Stomach (tissue), 9 donors: Measurements from ENCODE around the gene BNIP2. TPM values are rescaled to one million over a fixed set of nuclear protein-coding genes. Genes with fewer than 3 reads are reported as not detected.

Experiments
- DNase-seq, 2 donors: peaks; one replicate each; pipeline versions ENCODE4 v3.0.0 to v3.0.0-alpha.2; 2013 to 2019
- H3K27ac ChIP-seq, 5 donors: fragments of 200-600 bp in 4 of 5; sonication (generic) in 4 of 5; one replicate each; pipeline ENCODE4 v1.5.1; 2013 to 2019; ENCODE audit warnings: mild to moderate bottlenecking in 1 of 5, moderate library complexity in 1 of 5
- H3K27me3 ChIP-seq, 3 donors: fragments of 200-600 bp; sonication (generic); one replicate each; pipeline ENCODE4 v1.5.1; 2017 to 2019; ENCODE audit warnings: mixed run types in 1 of 3
- H3K36me3 ChIP-seq, 4 donors: fragments of 200-600 bp; sonication (generic); 1 replicate in 3 of 4; 2 replicates in 1 of 4; pipeline ENCODE4 v1.5.1; 2016 to 2019
- H3K4me1 ChIP-seq, 4 donors: fragments of 200-600 bp; sonication (generic); one replicate each; pipeline ENCODE4 v1.5.1; 2016 to 2019
- H3K4me3 ChIP-seq, 4 donors: fragments of 200-600 bp; sonication (generic) in 3 of 4; one replicate each; pipeline ENCODE4 v1.5.1; 2016 to 2019; ENCODE audit warnings: mild to moderate bottlenecking in 1 of 4
- H3K9me3 ChIP-seq, 4 donors: fragments of 200-600 bp; sonication (generic); one replicate each; pipeline ENCODE4 v1.5.1; 2016 to 2019
- EP300 ChIP-seq: sonication (generic); formaldehyde crosslinking; IDR thresholded peaks from one replicate; pipeline ENCODE4 v1.6.1; 2017; ENCODE audit warnings: antibody characterized with exemption
- POLR2A ChIP-seq, 4 donors: fragments of 450-650 bp; IDR thresholded peaks; one replicate each; pipeline ENCODE4 v1.6.1; 2016; ENCODE audit warnings: antibody characterized with exemption in 4 of 4, control low read depth in 2 of 4, mild to moderate bottlenecking in 1 of 4, moderate library complexity in 1 of 4
- POLR2AphosphoS5 ChIP-seq, 3 donors: sonication (generic); formaldehyde crosslinking; IDR thresholded peaks; one replicate each; pipeline ENCODE4 v1.6.1; 2016; ENCODE audit warnings: antibody characterized with exemption in 3 of 3
- WGBS, 5 donors: extraction: QIAGEN DNeasy Blood & Tissue Kit in 3 of 5; methylation state at CpG; one replicate each; pipeline versions ENCODE4 v1.1.5 to v1.1.7; 2013 to 2018; 5-methylcytosine and 5-hydroxymethylcytosine counted together
- intact Hi-C: fragments of 100-400 bp; cut with DNase I; formaldehyde crosslinking; loops from one replicate; pipeline ENCODE4 v1.15.1; 2023; ENCODE audit warnings: low total_unique reads
- polyA plus RNA-seq, 3 donors: library from polyadenylated mRNA; stranded (reverse); fragments of 200-250 nt; gene quantifications; one replicate each; pipeline ENCODE4 v1.2.3, GENCODE V29; 2013
- total RNA-seq, 5 donors: library from RNA; depleted of rRNA; stranded (reverse); fragments of >200 nt; gene quantifications; one replicate each; pipeline versions ENCODE4 v1.1.0 to v1.2.3, GENCODE V29; 2014 to 2016
- TF ChIP-seq, protein P1 (sequence below), 7 experiments: fragments of 450-650 bp in 4 of 7; fragments of 200-600 bp in 3 of 7; sonication (generic) in 3 of 7; IDR thresholded peaks; one replicate each; pipeline ENCODE4 v1.5.1; 2016 to 2019; ENCODE audit warnings: antibody characterized with exemption in 7 of 7, control low read depth in 2 of 7, mild to moderate bottlenecking in 1 of 7
- donor health status: healthy with polysubstance abuse.
- donor health status: Bipolar disorder and iron deficiency.
- donor health status: healthy.

The BNIP2 gene
- total and polyA plus RNA-seq, 8 donors, result 15.2 to 194 (median 53.6) TPM

DNA sequence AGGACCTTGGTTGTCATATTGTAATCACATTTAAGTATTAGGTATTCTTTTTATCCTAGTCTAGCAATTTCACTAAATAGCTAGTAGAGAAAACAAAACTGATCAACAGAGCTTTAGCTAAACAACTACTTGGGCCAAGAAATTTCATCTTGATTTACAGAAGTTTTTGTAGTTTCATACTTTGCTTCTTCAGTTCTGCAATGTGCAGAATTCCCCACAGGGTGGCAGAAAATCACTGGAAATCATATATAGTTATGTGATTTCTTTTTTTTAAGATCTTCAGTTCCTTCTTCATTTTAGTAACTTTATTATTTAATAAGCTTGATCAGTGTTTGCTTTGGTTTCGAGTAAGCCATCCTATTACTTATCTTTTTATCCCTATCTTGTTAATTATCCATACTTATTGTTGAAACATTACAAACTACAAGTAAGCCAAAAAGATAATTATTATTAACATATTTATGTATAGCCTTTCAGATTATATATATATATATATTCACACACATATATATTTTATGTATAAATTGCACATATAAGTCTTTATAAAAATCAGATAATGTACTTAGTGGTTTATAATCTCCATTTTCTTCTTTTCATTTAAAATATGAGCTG is 2.2 kb upstream of the BNIP2 start:
- DNase-seq, result peak; percentile 46 to 81

DNA sequence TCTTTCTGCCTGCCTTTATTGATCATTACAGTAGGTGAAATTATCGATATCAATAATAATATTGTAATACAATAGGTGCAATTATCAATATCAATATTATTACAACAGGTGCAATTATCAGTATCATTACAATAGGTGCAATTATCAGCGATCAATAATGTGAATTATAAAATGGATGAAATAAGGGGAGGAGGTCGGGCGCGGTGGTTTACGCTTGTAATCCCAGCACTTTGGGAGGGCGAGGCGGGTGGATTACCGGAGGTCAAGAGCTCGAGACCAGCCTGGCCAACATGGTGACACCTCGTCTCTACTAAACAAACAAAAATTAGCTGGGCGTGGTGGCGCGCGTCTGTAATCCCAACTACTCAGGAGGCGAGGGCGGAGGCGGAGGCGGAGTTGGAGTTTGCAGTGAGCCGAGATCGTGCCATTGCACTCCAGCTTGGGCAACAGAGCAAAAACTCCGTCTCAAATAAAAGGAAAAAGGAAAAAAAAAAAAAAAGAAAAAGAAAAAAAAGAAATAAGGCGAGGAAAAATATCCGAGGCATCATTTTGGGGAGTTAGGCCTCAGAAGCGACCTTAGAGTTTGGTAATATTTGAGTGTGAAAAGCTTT is 611 bp upstream of the BNIP2 start:
- Histone ChIP-seq H3K9me3 (no peaks in the 10 kb centered on the region), H3K4me1 (peaks cover 25 to 50% (median 38%) of the 10 kb centered on the region in 4 donors), H3K27me3 (no peaks in the 10 kb centered on the region), H3K4me3 (peak overlapping the region; percentile 64 to 96 (median 76)), H3K36me3 (peaks cover 0 to 5% (median 0%) of the 10 kb centered on the region in 4 donors), H3K27ac (peak overlapping the region; percentile 98 to 99 (median 99))
- intact Hi-C loops, result no loop called here
- WGBS, 5 donors, result 1 to 3% (median 1%) methylated on average over 25 of the region's 25 CpGs
- peak; percentile 88 to 93 for DNase-seq
- peak in 1 of 4 donors; percentile 3 for TF ChIP-seq POLR2A (IDR thresholded peaks at IDR 0.05)
- TF ChIP-seq, protein P1, sequence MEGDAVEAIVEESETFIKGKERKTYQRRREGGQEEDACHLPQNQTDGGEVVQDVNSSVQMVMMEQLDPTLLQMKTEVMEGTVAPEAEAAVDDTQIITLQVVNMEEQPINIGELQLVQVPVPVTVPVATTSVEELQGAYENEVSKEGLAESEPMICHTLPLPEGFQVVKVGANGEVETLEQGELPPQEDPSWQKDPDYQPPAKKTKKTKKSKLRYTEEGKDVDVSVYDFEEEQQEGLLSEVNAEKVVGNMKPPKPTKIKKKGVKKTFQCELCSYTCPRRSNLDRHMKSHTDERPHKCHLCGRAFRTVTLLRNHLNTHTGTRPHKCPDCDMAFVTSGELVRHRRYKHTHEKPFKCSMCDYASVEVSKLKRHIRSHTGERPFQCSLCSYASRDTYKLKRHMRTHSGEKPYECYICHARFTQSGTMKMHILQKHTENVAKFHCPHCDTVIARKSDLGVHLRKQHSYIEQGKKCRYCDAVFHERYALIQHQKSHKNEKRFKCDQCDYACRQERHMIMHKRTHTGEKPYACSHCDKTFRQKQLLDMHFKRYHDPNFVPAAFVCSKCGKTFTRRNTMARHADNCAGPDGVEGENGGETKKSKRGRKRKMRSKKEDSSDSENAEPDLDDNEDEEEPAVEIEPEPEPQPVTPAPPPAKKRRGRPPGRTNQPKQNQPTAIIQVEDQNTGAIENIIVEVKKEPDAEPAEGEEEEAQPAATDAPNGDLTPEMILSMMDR (IDR thresholded peaks at IDR 0.05), result no peak
- peak in 1 of 3 donors; percentile 25 for TF ChIP-seq POLR2AphosphoS5 (IDR thresholded peaks at IDR 0.05)

More for the DNA sequence above, 2.2 kb upstream of the BNIP2 start:
- Histone ChIP-seq H3K9me3 (no peaks in the 10 kb centered on the region), H3K27me3 (no peaks in the 10 kb centered on the region), H3K4me3 (no peak overlapping the region), H3K36me3 (peaks cover 0 to 5% (median 0%) of the 10 kb centered on the region in 4 donors), H3K4me1 (peaks cover 17 to 35% (median 23%) of the 10 kb centered on the region in 4 donors), H3K27ac (peak overlapping the region in 1 of 5 donors; percentile 99)
- intact Hi-C loops, result no loop called here
- no peak for TF ChIP-seq EP300
- no peak for TF ChIP-seq POLR2A (IDR thresholded peaks at IDR 0.05)
- no peak for TF ChIP-seq POLR2AphosphoS5 (IDR thresholded peaks at IDR 0.05)
- TF ChIP-seq, protein P1 (IDR thresholded peaks at IDR 0.05), result peak in 5 of 7 experiments; percentile 53 to 70 (median 66)
- WGBS, 5 donors, result 9 to 29% (median 14%) methylated on average over 1 of the region's 1 CpG

DNA sequence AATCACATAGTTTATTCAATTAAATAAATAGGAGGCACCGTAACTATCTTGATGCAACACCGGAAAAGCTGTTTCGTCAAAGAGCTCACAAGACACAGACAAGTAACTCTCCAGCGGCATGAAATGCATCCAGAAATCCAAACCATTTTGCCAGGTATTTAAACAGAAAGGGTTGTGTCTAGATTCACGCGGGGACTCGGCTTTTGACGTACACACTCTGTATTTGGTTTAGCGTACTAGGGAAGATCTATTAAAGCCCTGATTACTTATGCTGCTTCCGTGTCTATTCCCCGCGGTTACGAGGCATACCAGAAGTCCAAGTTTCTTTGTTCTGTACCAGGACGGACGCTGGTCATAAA is 718 bp downstream of the BNIP2 start:
- H3K27ac ChIP-seq, result peak overlapping the region; percentile 98 to 99 (median 99)
- H3K9me3 ChIP-seq, result no peaks in the 10 kb centered on the region
- intact Hi-C loops, result no loop called here
- peak overlapping the region; percentile 64 to 96 (median 76) for H3K4me3 ChIP-seq
- DNase-seq, result no peak
- H3K36me3 ChIP-seq, result peaks cover 0 to 5% (median 1%) of the 10 kb centered on the region in 4 donors
- TF ChIP-seq POLR2A (IDR thresholded peaks at IDR 0.05) (no peak), EP300 (no peak), POLR2AphosphoS5 (IDR thresholded peaks at IDR 0.05) (peak in 1 of 3 donors; percentile 33)
- no peaks in the 10 kb centered on the region for H3K27me3 ChIP-seq
- whole genome bisulfite sequencing, 5 donors, result 0 to 1% (median 0%) methylated on average over 15 of the region's 15 CpGs
- H3K4me1 ChIP-seq, result peaks cover 29 to 64% (median 47%) of the 10 kb centered on the region in 4 donors

DNA sequence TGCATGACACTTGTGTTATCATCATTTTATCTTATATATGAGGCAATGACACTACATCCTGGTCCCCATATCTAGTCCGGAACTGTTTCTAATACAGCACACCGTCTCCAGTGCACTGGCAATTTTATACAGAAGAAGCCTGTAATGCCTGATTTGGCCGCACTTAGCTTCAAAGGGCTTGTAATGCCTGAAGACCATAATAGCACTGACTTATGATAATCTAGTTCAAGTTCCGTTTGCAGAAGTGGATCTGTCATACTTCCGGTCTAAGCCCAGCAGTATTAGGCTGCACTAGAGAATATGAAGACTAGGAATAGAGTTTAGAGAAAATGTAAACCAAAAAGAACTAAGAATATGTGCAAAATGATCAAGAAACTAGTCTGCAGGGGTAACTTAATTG is 1.3 kb downstream of the BNIP2 start:
- 11 to 15% (median 12%) methylated on average over 5 of the region's 5 CpGs for WGBS, 5 donors
- intact Hi-C loops, result no loop called here
- DNase-seq, result peak in 1 of 2 donors; percentile 56
- Histone ChIP-seq H3K27ac (peak overlapping the region in 4 of 5 donors; percentile 98 to 99 (median 98)), H3K27me3 (no peaks in the 10 kb centered on the region), H3K4me1 (peaks cover 29 to 68% (median 47%) of the 10 kb centered on the region in 4 donors), H3K4me3 (peak overlapping the region; percentile 64 to 96 (median 76)), H3K9me3 (no peaks in the 10 kb centered on the region), H3K36me3 (peaks cover 0 to 5% (median 2%) of the 10 kb centered on the region in 4 donors)
- no peak for TF ChIP-seq POLR2A (IDR thresholded peaks at IDR 0.05)
- no peak for TF ChIP-seq POLR2AphosphoS5 (IDR thresholded peaks at IDR 0.05)

DNA sequence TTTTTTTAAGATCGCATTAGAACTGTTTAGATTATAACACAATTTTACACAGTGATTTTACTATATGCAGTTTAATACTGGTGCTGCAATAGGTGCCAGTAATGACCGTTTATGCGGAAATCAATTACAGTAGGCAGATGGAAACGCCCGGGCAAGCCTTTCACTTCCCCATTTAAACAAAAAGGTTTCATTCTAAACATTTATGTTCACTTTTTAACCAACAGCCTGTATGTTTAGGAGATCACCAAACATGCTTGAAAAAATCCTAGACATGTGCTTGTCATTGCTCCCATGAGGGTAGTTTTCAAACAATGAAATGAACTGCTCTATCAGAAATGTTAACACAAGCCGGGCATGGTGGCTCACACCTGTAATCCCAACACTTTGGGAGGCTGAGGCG is 2.7 kb downstream of the BNIP2 start:
- intact Hi-C loops, result no loop called here
- peaks cover 29 to 68% (median 47%) of the 10 kb centered on the region in 4 donors for H3K4me1 ChIP-seq
- H3K27me3 ChIP-seq, result no peaks in the 10 kb centered on the region
- peak overlapping the region in 2 of 4 donors; percentile 64 to 65 for H3K4me3 ChIP-seq
- DNase-seq, result peak in 1 of 2 donors; percentile 20
- H3K9me3 ChIP-seq, result no peaks in the 10 kb centered on the region
- H3K27ac ChIP-seq, result peak overlapping the region in 4 of 5 donors; percentile 3 to 99 (median 72)
- WGBS, 5 donors, result 56 to 66% (median 61%) methylated on average over 7 of the region's 7 CpGs
- peaks cover 4 to 16% (median 13%) of the 10 kb centered on the region in 4 donors for H3K36me3 ChIP-seq
- TF ChIP-seq EP300, result no peak
- TF ChIP-seq, protein P1 (IDR thresholded peaks at IDR 0.05), result no peak
- TF ChIP-seq POLR2AphosphoS5 (IDR thresholded peaks at IDR 0.05), result no peak
